Gastrocnemius medialis (tissue), 4 donors: ENCODE results near the gene CCDC90B. TPM values are rescaled to one million over a fixed set of nuclear protein-coding genes. Genes with fewer than 3 reads are reported as not detected.

Experiments used
- ATAC-seq, 2 donors: fragments of 150-250 bp; one replicate each; pipeline ENCODE4 v1.9.1; 2016
- DNase-seq, 2 donors: peaks; one replicate each; pipeline ENCODE4 v3.0.0-alpha.2; 2019
- H3K27ac ChIP-seq, 4 donors: fragments of 200-600 bp; sonication (generic); 1 replicate in 1 of 4; 2 replicates in 3 of 4; pipeline ENCODE4 v1.5.1; 2016 to 2018; ENCODE audit warnings: mild to moderate bottlenecking in 2 of 4, moderate library complexity in 1 of 4
- H3K27me3 ChIP-seq, 3 donors: fragments of 200-600 bp; sonication (generic) in 2 of 3; 1 replicate in 1 of 3; 2 replicates in 2 of 3; pipeline versions ENCODE4 v1.5.1 to v1.6.0; 2016 to 2019; ENCODE audit warnings: mild to moderate bottlenecking in 1 of 3, moderate library complexity in 1 of 3
- H3K36me3 ChIP-seq, 2 donors: fragments of 200-600 bp; sonication (generic) in 1 of 2; one replicate each; pipeline ENCODE4 v1.5.1; 2017 to 2018
- H3K4me1 ChIP-seq, 2 donors: fragments of 200-600 bp; sonication (generic) in 1 of 2; one replicate each; pipeline ENCODE4 v1.5.1; 2016 to 2017; ENCODE audit warnings: mild to moderate bottlenecking in 2 of 2
- H3K4me3 ChIP-seq, 4 donors: fragments of 200-600 bp; sonication (generic) in 3 of 4; 1 replicate in 1 of 4; 2 replicates in 3 of 4; pipeline ENCODE4 v1.5.1; 2016 to 2019; ENCODE audit warnings: mild to moderate bottlenecking in 2 of 4
- H3K9me3 ChIP-seq, 3 donors: fragments of 200-600 bp; sonication (generic) in 2 of 3; 1 replicate in 1 of 3; 2 replicates in 2 of 3; pipeline ENCODE4 v1.5.1; 2016 to 2019
- POLR2A ChIP-seq, 2 donors: fragments of 450-650 bp; IDR thresholded peaks; one replicate each; pipeline ENCODE4 v1.6.1; 2017; ENCODE audit warnings: antibody characterized with exemption in 2 of 2, mild to moderate bottlenecking in 2 of 2, moderate library complexity in 2 of 2
- in situ Hi-C, 4 donors: fragments of 200-750 bp; cut with MboI; loops; one replicate each; pipeline versions ENCODE4 v1.15.0 to v1.8.0; 2017; ENCODE audit warnings: low sequenced_read_pairs in 4 of 4
- intact Hi-C: fragments of 100-400 bp; cut with DNase I; formaldehyde crosslinking; loops from one replicate; pipeline ENCODE4 v1.15.1; 2023; ENCODE audit warnings: low total_unique reads
- total RNA-seq, 4 donors: library from RNA; depleted of rRNA; stranded (reverse); fragments of >200 nt; gene quantifications; one replicate each; pipeline versions ENCODE4 v1.1.0 to v1.2.3, GENCODE V29; 2016
- TF ChIP-seq, protein P1 (sequence below), 5 experiments: fragments of 450-650 bp in 3 of 5; fragments of 200-600 bp in 2 of 5; sonication (generic) in 2 of 5; IDR thresholded peaks in 4 of 5; conservative IDR thresholded peaks in 1 of 5; 1 replicate in 4 of 5; 2 replicates in 1 of 5; pipeline ENCODE4 v1.5.1; 2016 to 2019; ENCODE audit warnings: antibody characterized with exemption in 5 of 5, mild to moderate bottlenecking in 3 of 5, moderate library complexity in 3 of 5

Gene CCDC90B
- total RNA-seq, 4 donors from 2014 or later = 18.1 to 30.1 (median 22.8) TPM

GRCh38 chr11:83235825-83236224 lies 50.3 kb downstream of the CCDC90B start:
- Histone ChIP-seq H3K36me3 (no peaks in the 10 kb centered on the region), H3K4me3 (no peak overlapping the region), H3K27ac (no peak overlapping the region), H3K4me1 (no peaks in the 10 kb centered on the region), H3K27me3 (no peaks in the 10 kb centered on the region), H3K9me3 (no peaks in the 10 kb centered on the region)
- TF ChIP-seq, protein P1, sequence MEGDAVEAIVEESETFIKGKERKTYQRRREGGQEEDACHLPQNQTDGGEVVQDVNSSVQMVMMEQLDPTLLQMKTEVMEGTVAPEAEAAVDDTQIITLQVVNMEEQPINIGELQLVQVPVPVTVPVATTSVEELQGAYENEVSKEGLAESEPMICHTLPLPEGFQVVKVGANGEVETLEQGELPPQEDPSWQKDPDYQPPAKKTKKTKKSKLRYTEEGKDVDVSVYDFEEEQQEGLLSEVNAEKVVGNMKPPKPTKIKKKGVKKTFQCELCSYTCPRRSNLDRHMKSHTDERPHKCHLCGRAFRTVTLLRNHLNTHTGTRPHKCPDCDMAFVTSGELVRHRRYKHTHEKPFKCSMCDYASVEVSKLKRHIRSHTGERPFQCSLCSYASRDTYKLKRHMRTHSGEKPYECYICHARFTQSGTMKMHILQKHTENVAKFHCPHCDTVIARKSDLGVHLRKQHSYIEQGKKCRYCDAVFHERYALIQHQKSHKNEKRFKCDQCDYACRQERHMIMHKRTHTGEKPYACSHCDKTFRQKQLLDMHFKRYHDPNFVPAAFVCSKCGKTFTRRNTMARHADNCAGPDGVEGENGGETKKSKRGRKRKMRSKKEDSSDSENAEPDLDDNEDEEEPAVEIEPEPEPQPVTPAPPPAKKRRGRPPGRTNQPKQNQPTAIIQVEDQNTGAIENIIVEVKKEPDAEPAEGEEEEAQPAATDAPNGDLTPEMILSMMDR (IDR thresholded peaks at IDR 0.05 in 4 of 5, conservative IDR thresholded peaks at IDR 0.05 in 1 of 5) = no peak
- TF ChIP-seq POLR2A (IDR thresholded peaks at IDR 0.05) = no peak
- ATAC-seq = no peak
- in situ Hi-C loops = loop anchor here in 1 of 4 donors (25.0 kb wide), 1 partner anchor 324 kb away; the partner anchor contains the start of genes DDIAS and PRCP
- no peak for DNase-seq
- intact Hi-C loops = no loop called here

DNA sequence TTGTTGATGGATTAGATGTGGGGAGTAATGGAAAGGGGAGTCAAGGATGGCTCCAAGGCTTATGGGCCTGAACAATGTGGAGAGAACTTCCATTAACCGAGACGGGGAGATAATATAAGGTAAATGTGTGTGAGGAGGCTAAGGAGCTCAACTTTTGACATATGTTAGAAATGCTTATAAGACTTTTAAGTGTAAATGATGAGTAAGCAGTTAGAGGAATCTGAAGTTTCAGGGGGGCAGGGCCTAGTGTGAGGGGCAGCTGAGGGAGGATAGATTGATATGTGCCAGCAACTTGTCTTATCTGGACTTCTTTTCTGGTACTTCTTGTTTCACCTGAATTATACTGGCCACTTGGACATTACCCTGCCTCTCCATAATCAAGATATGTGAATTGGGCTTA lies 62.7 kb downstream of the CCDC90B start:
- H3K27me3 ChIP-seq = no peaks in the 10 kb centered on the region
- in situ Hi-C loops (no loop called here), intact Hi-C loops (no loop called here)
- no peak overlapping the region for H3K27ac ChIP-seq
- H3K4me1 ChIP-seq = no peaks in the 10 kb centered on the region
- no peak overlapping the region for H3K4me3 ChIP-seq
- H3K9me3 ChIP-seq = no peaks in the 10 kb centered on the region
- H3K36me3 ChIP-seq = no peaks in the 10 kb centered on the region
- ATAC-seq (no peak), DNase-seq (no peak)
- TF ChIP-seq POLR2A (IDR thresholded peaks at IDR 0.05) = no peak
- TF ChIP-seq, protein P1 (IDR thresholded peaks at IDR 0.05 in 4 of 5, conservative IDR thresholded peaks at IDR 0.05 in 1 of 5) = no peak

DNA sequence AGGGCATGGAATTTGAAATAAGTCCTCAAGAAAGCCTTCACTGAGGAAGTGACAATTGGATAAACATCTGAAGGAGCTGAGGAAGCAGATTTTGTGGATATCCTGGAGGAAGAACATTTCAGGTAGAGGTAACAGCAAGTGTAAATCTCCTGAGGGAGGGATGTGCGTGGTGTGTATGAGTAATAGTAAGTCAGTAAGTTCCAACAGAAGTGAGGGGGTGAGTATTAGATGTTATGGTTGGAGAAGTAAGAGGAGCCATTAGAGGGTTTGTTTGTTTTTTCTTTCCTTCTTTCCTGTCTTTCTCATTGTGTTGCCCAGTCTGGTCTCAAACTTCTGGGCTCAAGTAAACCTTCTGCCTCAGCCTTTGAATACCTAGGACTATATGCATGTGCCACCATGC lies 63.7 kb downstream of the CCDC90B start:
- in situ Hi-C loops (no loop called here), intact Hi-C loops (no loop called here)
- ATAC-seq = no peak

DNA sequence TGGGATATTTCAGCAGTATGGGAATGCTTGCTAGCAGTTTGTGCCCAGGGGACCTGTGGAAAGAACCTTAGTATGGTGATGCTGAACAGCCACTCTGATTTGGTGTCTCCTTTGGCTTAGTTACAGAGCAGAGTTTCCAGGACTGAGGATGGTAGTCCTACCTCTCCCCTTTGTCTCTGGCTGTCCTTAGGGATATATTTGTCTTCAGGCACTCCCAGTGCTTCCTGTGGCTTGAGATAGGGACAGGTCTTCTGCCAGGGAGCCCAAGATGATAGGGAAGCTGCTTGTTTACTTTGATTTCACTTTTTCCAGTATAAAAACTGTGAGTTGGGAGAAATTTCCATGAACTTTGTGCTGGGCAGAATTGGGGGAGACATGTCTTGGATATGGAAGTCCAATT lies 64.5 kb downstream of the CCDC90B start:
- in situ Hi-C loops = no loop called here

More for the DNA sequence above, 63.7 kb downstream of the CCDC90B start:
- H3K36me3 ChIP-seq = no peaks in the 10 kb centered on the region
- no peaks in the 10 kb centered on the region for H3K9me3 ChIP-seq
- no peak overlapping the region for H3K4me3 ChIP-seq
- H3K4me1 ChIP-seq = no peaks in the 10 kb centered on the region
- no peak for TF ChIP-seq POLR2A (IDR thresholded peaks at IDR 0.05)
- TF ChIP-seq, protein P1 (IDR thresholded peaks at IDR 0.05 in 4 of 5, conservative IDR thresholded peaks at IDR 0.05 in 1 of 5) = no peak
- DNase-seq = no peak
- no peaks in the 10 kb centered on the region for H3K27me3 ChIP-seq
- no peak overlapping the region for H3K27ac ChIP-seq

More for the DNA sequence above, 64.5 kb downstream of the CCDC90B start:
- Histone ChIP-seq H3K27me3 (no peaks in the 10 kb centered on the region), H3K4me1 (no peaks in the 10 kb centered on the region), H3K27ac (no peak overlapping the region), H3K36me3 (no peaks in the 10 kb centered on the region), H3K9me3 (no peaks in the 10 kb centered on the region), H3K4me3 (no peak overlapping the region)
- DNase-seq (no peak), ATAC-seq (no peak)
- TF ChIP-seq, protein P1 (IDR thresholded peaks at IDR 0.05 in 4 of 5, conservative IDR thresholded peaks at IDR 0.05 in 1 of 5) = no peak
- TF ChIP-seq POLR2A (IDR thresholded peaks at IDR 0.05) = no peak
- intact Hi-C loops = no loop called here
